NCI-H460 (cell line): ENCODE data around the gene RBM8A. TPM values are rescaled to one million over a fixed set of nuclear protein-coding genes. Genes with fewer than 3 reads are reported as not detected.
A peak's percentile ranks its signal among the peaks of the same experiment; 100 is the strongest.

Experiments used
- DNase-seq: peaks from one replicate; pipeline ENCODE4 v3.0.0-alpha.2; 2016; ENCODE audit warnings: low read depth; ENCODE audit errors: extremely low read depth
- polyA plus RNA-seq: library from polyadenylated mRNA; depleted of rRNA; stranded (reverse); fragments of >200 nt; gene quantifications from 2 replicates; pipeline ENCODE4 v1.2.3, GENCODE V29; 2014; cell fraction: nucleus; rRNA removed
- total RNA-seq: library from RNA; depleted of rRNA; stranded (reverse); fragments of >200 nt; shearing (Covaris generic); gene quantifications from 2 replicates; pipeline ENCODE4 v1.2.3, GENCODE V29; 2014; rRNA removed

Gene RBM8A
- total RNA-seq, result 265 and 308 TPM in 2 replicates
- 163 and 200 TPM in 2 replicates for polyA plus RNA-seq

- peak; percentile 99 for DNase-seq
These were observed at the start of gene RBM8A for GRCh38 chr1:145927063-145927886. RBM8A (minus strand) TSS chr1:145927484; CDS start chr1:145927426, 58 bp downstream.

GRCh38 chr1:145977016-145977415 lies 49.7 kb upstream of the RBM8A start:
- no peak for DNase-seq

- no peak for DNase-seq
These were observed 47.9 kb upstream of the RBM8A start for GRCh38 chr1:145975216-145975615.

GRCh38 chr1:145974721-145975120 lies 47.4 kb upstream of the RBM8A start:
- DNase-seq, result no peak

- DNase-seq, result no peak
These were observed 45.3 kb upstream of the RBM8A start for GRCh38 chr1:145972580-145972979.

- DNase-seq, result no peak
These were observed 40.0 kb upstream of the RBM8A start for GRCh38 chr1:145967288-145967687.

GRCh38 chr1:145965119-145965744 lies 37.9 kb upstream of the RBM8A start:
- DNase-seq, result no peak

- peak; percentile 96 for DNase-seq
These were observed 37.2 kb upstream of the RBM8A start, which contains the start of the genes ANKRD34A and POLR3GL for GRCh38 chr1:145964328-145965118. ANKRD34A (minus strand) TSS chr1:145964575; CDS start chr1:145961759, 2,816 bp downstream. POLR3GL (plus strand) TSS chr1:145964690; CDS start chr1:145974866, 10,176 bp downstream.

GRCh38 chr1:145963265-145964019 lies 36.2 kb upstream of the RBM8A start:
- DNase-seq, result no peak

GRCh38 chr1:145962157-145963102 lies 35.1 kb upstream of the RBM8A start:
- DNase-seq, result no peak

GRCh38 chr1:145961425-145962156 lies 34.3 kb upstream of the RBM8A start:
- no peak for DNase-seq

GRCh38 chr1:145961109-145961424 lies 33.8 kb upstream of the RBM8A start:
- DNase-seq, result no peak

GRCh38 chr1:145960468-145961108 lies 33.3 kb upstream of the RBM8A start:
- no peak for DNase-seq

- DNase-seq, result no peak
These were observed 32.7 kb upstream of the RBM8A start for GRCh38 chr1:145959957-145960467.

- DNase-seq, result no peak
These were observed 32.0 kb upstream of the RBM8A start for GRCh38 chr1:145959333-145959732.

- no peak for DNase-seq
These were observed 31.4 kb upstream of the RBM8A start for GRCh38 chr1:145958734-145959133.

GRCh38 chr1:145957443-145958319 lies 30.4 kb upstream of the RBM8A start, which contains the start of gene LIX1L:
LIX1L (minus strand) TSS chr1:145958017; CDS start chr1:145957927, 90 bp downstream.
- DNase-seq, result peak; percentile 99
